Endothelial cell of umbilical vein (primary cell): ENCODE data around the gene HDGFL2. TPM values are rescaled to one million over a fixed set of nuclear protein-coding genes. Genes with fewer than 3 reads are reported as not detected.

Source experiments
- BruUV-seq: library from RNA; stranded (reverse); fragments of 400-500 nt; replicated peaks from 2 replicates; lab custom pipeline; 2021; lab: Mats Ljungman, UMichigan
- CTCF ChIA-PET: fragments of 300-600, 350-600 bp; sonication (Branson Sonifier 250); formaldehyde crosslinking; loops from one replicate; lab custom pipeline; 2021; ENCODE audit warnings: antibody characterized with exemption, inconsistent platforms; lab: Charles Lee
- POLR2A ChIA-PET: fragments of 300-600, 350-600 bp; sonication (Branson Sonifier 250); formaldehyde crosslinking; loops from one replicate; lab custom pipeline; 2021; ENCODE audit warnings: antibody characterized with exemption, inconsistent platforms; lab: Charles Lee
- DNase-seq: peaks from one replicate; pipeline ENCODE4 v3.0.0-alpha.2; 2011; ENCODE audit warnings: low read depth, low spot score
- FAIRE-seq: peaks from 2 replicates; lab custom pipeline; 2011; peaks lifted over from hg19 to GRCh38; lab: Jason Lieb, UNC
- H2AFZ ChIP-seq: 2 replicates; pipeline ENCODE4 v1.6.0; 2012; ENCODE audit warnings: low read depth, low read length, control low read depth, inconsistent platforms
- H3K27ac ChIP-seq: 2 replicates; pipeline ENCODE4 v1.5.1; 2011; ENCODE audit warnings: low read depth, mild to moderate bottlenecking, control low read depth, low read length, moderate library complexity; ENCODE audit not compliant: insufficient read depth
- H3K27me3 ChIP-seq, 2 experiments: 2 replicates each; pipeline versions ENCODE4 v1.6.0 to v1.6.1; 2011; ENCODE audit warnings: low read length in 2 of 2, mixed read lengths in 1 of 2; ENCODE audit not compliant: control insufficient read depth in 2 of 2, insufficient read depth in 2 of 2
- H3K36me3 ChIP-seq, 2 experiments: 2 replicates in 1 of 2; 3 replicates in 1 of 2; pipeline ENCODE4 v1.5.1; 2011; ENCODE audit warnings: low read length in 2 of 2, mild to moderate bottlenecking in 1 of 2, moderate library complexity in 1 of 2; ENCODE audit not compliant: control insufficient read depth in 2 of 2, insufficient read depth in 2 of 2; ENCODE audit errors: extremely low read depth in 1 of 2
- H3K4me1 ChIP-seq: 3 replicates; pipeline ENCODE4 v1.5.1; 2011; ENCODE audit warnings: mild to moderate bottlenecking, low read length; ENCODE audit not compliant: control insufficient read depth, insufficient read depth; ENCODE audit errors: extremely low read depth
- H3K4me2 ChIP-seq: 2 replicates; pipeline ENCODE4 v1.6.1; 2011; ENCODE audit warnings: low read length, control low read depth, mixed read lengths; ENCODE audit not compliant: insufficient read depth
- H3K4me3 ChIP-seq, 3 experiments: fragments of 200-600 bp in 1 of 3; sonication (generic), shearing (Covaris generic) in 1 of 3; replicated peaks in 1 of 3; 2 replicates each; pipeline ENCODE4 v1.5.1; 2011 to 2016; ENCODE audit warnings: control low read depth in 3 of 3, low read length in 3 of 3, mild to moderate bottlenecking in 2 of 3, inconsistent platforms in 1 of 3, low read depth in 1 of 3, moderate library complexity in 1 of 3; ENCODE audit not compliant: insufficient read depth in 1 of 3
- H3K79me2 ChIP-seq: 2 replicates; pipeline ENCODE4 v1.6.0; 2012; ENCODE audit warnings: low read length, inconsistent platforms; ENCODE audit not compliant: control insufficient read depth, insufficient read depth
- H3K9ac ChIP-seq: replicated peaks from 2 replicates; pipeline ENCODE3; 2011; ENCODE audit warnings: low read length, control low read depth; ENCODE audit not compliant: insufficient read depth; ENCODE audit errors: extremely low read depth
- H3K9me1 ChIP-seq: replicated peaks from 3 replicates; pipeline ENCODE4 v1.6.0; 2011; ENCODE audit warnings: mild to moderate bottlenecking, low read length; ENCODE audit not compliant: control insufficient read depth, insufficient read depth; ENCODE audit errors: extremely low read depth
- H3K9me3 ChIP-seq: replicated peaks from 2 replicates; pipeline ENCODE4 v1.5.1; 2012; ENCODE audit warnings: low read length, inconsistent platforms; ENCODE audit not compliant: control insufficient read depth, insufficient read depth
- H4K20me1 ChIP-seq: replicated peaks from 2 replicates; pipeline ENCODE3; 2011; ENCODE audit warnings: mild to moderate bottlenecking, low read length; ENCODE audit not compliant: control insufficient read depth, insufficient read depth; ENCODE audit errors: extremely low read depth
- CTCF ChIP-seq, 2 donors: IDR thresholded peaks; 1 replicate in 1 of 2; 2 replicates in 1 of 2; pipeline ENCODE4 v1.5.1; 2011; ENCODE audit warnings: low read length in 2 of 2, mild to moderate bottlenecking in 2 of 2, moderate library complexity in 2 of 2, control low read depth in 1 of 2, inconsistent platforms in 1 of 2, low read depth in 1 of 2; ENCODE audit not compliant: insufficient read depth in 1 of 2; ENCODE audit errors: extremely low read depth in 1 of 2
- EZH2 ChIP-seq: IDR thresholded peaks from 2 replicates; pipeline ENCODE4 v1.6.1; 2012; ENCODE audit warnings: borderline replicate concordance, low read depth, mild to moderate bottlenecking, moderate library complexity, low read length, inconsistent platforms; ENCODE audit not compliant: severe bottlenecking
- GATA2 ChIP-seq: IDR thresholded peaks from 2 replicates; pipeline ENCODE4 v1.7.0; 2011; ENCODE audit warnings: low read depth, mild to moderate bottlenecking, moderate library complexity, mixed read lengths, low read length; ENCODE audit not compliant: insufficient read length, insufficient read depth
- JUN ChIP-seq: IDR thresholded peaks from 2 replicates; pipeline ENCODE4 v1.6.1; 2011; ENCODE audit warnings: borderline replicate concordance, low read depth; ENCODE audit not compliant: insufficient read length, insufficient read depth
- MAX ChIP-seq: IDR thresholded peaks from 2 replicates; pipeline ENCODE4 v1.6.1; 2011; ENCODE audit not compliant: insufficient read depth, insufficient read length
- MYC ChIP-seq: IDR thresholded peaks from one replicate; pipeline ENCODE4 v1.6.1; 2011; ENCODE audit warnings: mild to moderate bottlenecking, low read depth, low read length
- POLR2A ChIP-seq: IDR thresholded peaks from 2 replicates; pipeline ENCODE4 v1.6.1; 2012; ENCODE audit warnings: low read depth, mild to moderate bottlenecking, control low read depth, low read length
- POLR2AphosphoS5 ChIP-seq: IDR thresholded peaks from 2 replicates; pipeline ENCODE4 v1.6.1; 2012; ENCODE audit warnings: low read depth, mild to moderate bottlenecking, control low read depth, low read length, moderate library complexity; ENCODE audit not compliant: insufficient read depth
- dilution Hi-C: fragments of 300-500 bp; cut with MboI; formaldehyde crosslinking; loops from one replicate; pipeline ENCODE4 v1.15.0; 2019; ENCODE audit warnings: low sequenced_read_pairs; ENCODE audit not compliant: extremely low pct_ligation_motif_present
- intact Hi-C: fragments of 100-400 bp; cut with micrococcal nuclease; formaldehyde crosslinking; loops from one replicate; pipeline ENCODE4 v1.10.0; 2022
- polyA plus RNA-seq, 4 experiments: library from polyadenylated mRNA; depleted of rRNA in 3 of 4; stranded (reverse) in 3 of 4; unstranded in 1 of 4; fragments of >200 nt; gene quantifications; 2 replicates each; pipeline versions ENCODE4 v1.2.1 to v1.2.3, GENCODE V29; 2011 to 2012; ENCODE audit warnings: missing spikeins in 1 of 4
- total RNA-seq: library from RNA; stranded (reverse); gene quantifications from 2 replicates; pipeline ENCODE4 v1.2.3, GENCODE V29; 2021

The HDGFL2 gene
- total and polyA plus RNA-seq, 2 donors (not counting 3 experiments of a cell fraction or from before 2014, with no cell fraction given) = 39.1 to 79.6 TPM

- POLR2A ChIA-PET = interaction anchor here (0.6 to 1.6 kb wide), 3 partner anchors 14 to 214 kb away, joined by 5 to 11 read pairs (median 5); partner anchors contain the start of gene HDGFL2
- Histone ChIP-seq H3K27me3 (no peaks in the 10 kb centered on the region), H3K9me1 (no peaks in the 10 kb centered on the region), H4K20me1 (no peaks in the 10 kb centered on the region), H3K36me3 (peaks cover 4 to 16% of the 10 kb centered on the region in 2 experiments), H3K4me1 (peaks cover 14% of the 10 kb centered on the region), H3K4me2 (peak overlapping the region; percentile 95), H3K9ac (peak overlapping the region; percentile 64), H3K4me3 (peak overlapping the region; percentile 62 to 72 (median 69)), H2AFZ (peak overlapping the region; percentile 3), H3K79me2 (peaks cover 22% of the 10 kb centered on the region), H3K27ac (peak overlapping the region; percentile 43), H3K9me3 (no peaks in the 10 kb centered on the region)
- DNase-seq (peak; percentile 55), FAIRE-seq (no peak)
- dilution Hi-C loops (no loop called here), intact Hi-C loops (loop anchor here (1.0 kb wide), 2 partner anchors 14 to 55 kb away; partner anchors contain the start of gene CHAF1A)
- BruUV-seq = TSS peak; percentile 54
- TF ChIP-seq MYC = no peak
- no peak for TF ChIP-seq EZH2
- TF ChIP-seq POLR2AphosphoS5 = no peak
- no peak for TF ChIP-seq CTCF (IDR thresholded peaks at IDR 0.05; ENCODE audit: extremely low read depth in 1 of 2, insufficient read depth in 1 of 2, low read depth in 1 of 2, low read length in 2 of 2)
- no peak for TF ChIP-seq MAX
- no peak for TF ChIP-seq GATA2
- no peak for TF ChIP-seq POLR2A
- TF ChIP-seq JUN = no peak
- CTCF ChIA-PET = interaction anchor here (0.9 to 2.9 kb wide), 13 partner anchors 11 to 189 kb away, joined by 3 to 15 read pairs (median 5); partner anchors contain the start of genes CHAF1A and SH3GL1
Measured at GRCh38 chr19:4456843-4457653, 15.0 kb upstream of the HDGFL2 start.
